ENCODE data around the gene CDRT15L2.
"Not testable (repeated sequence)": the region's sequence is repeated elsewhere in the genome, so short reads cannot be mapped to it uniquely, and the experiment has no call there.

- not testable (repeated sequence) for TF ChIP-seq CTCF (conservative IDR thresholded peaks at IDR 0.05; ENCODE audit: low read length); EZH2phosphoT487 (IDR thresholded peaks at IDR 0.05; ENCODE audit: borderline replicate concordance)
Observed at GRCh38 chr17:20555135-20556010, 24.2 kb upstream of the CDRT15L2 start.

All from Loucy (cell line).